ENCODE measurements around the gene BMP8A.
"Not testable (repeated sequence)": the region's sequence is repeated elsewhere in the genome, so short reads cannot be mapped to it uniquely, and the experiment has no call there.

BMP8A gene

GRCh38 chr1:39509360-39510009 is 18.0 kb downstream of the BMP8A start:
- Histone ChIP-seq H3K4me1 (ENCODE audit: control insufficient read depth, insufficient read depth, low read length) (no peaks in the 10 kb centered on the region), H3K36me3 (ENCODE audit: control insufficient read depth in 2 of 2, insufficient read depth in 1 of 2, low read length in 2 of 2) (no peaks in the 10 kb centered on the region), H3K27ac (ENCODE audit: extremely low read depth, low read depth, low read length) (no peak overlapping the region), H3K9me3 (ENCODE audit: control insufficient read depth, insufficient read depth, low read depth, low read length) (no peaks in the 10 kb centered on the region), H3K4me3 (ENCODE audit: low read depth, low read length) (no peak overlapping the region)
- CTCF ChIA-PET = no interaction called here
- TF ChIP-seq ZBTB20 (tag by site-specific recombination; IDR thresholded peaks at IDR 0.05) (no peak), ZSCAN30 (tag by site-specific recombination; IDR thresholded peaks at IDR 0.05) (no peak), ZNF843 (tag by site-specific recombination; IDR thresholded peaks at IDR 0.05) (no peak), ZNF560 (tag by site-specific recombination; IDR thresholded peaks at IDR 0.05; ENCODE audit: borderline replicate concordance) (no peak), GLIS2 (tag by site-specific recombination; IDR thresholded peaks at IDR 0.05) (no peak), ZNF561 (tag by site-specific recombination; IDR thresholded peaks at IDR 0.05; ENCODE audit: borderline replicate concordance) (no peak), ZNF585B (tag by site-specific recombination; IDR thresholded peaks at IDR 0.05) (no peak), ZNF488 (tag by site-specific recombination; IDR thresholded peaks at IDR 0.05) (no peak), ZNF777 (tag by site-specific recombination; IDR thresholded peaks at IDR 0.05; ENCODE audit: borderline replicate concordance) (no peak), ZNF398 (tag by site-specific recombination; IDR thresholded peaks at IDR 0.05) (no peak), ZNF558 (tag by site-specific recombination; IDR thresholded peaks at IDR 0.05) (no peak), ZNF221 (tag by site-specific recombination; IDR thresholded peaks at IDR 0.05; ENCODE audit: borderline replicate concordance) (no peak)
- POLR2A ChIA-PET = no interaction called here

- H3K27ac ChIP-seq (ENCODE audit: extremely low read depth, low read depth, low read length); H3K36me3 ChIP-seq (ENCODE audit: control insufficient read depth in 2 of 2, insufficient read depth in 1 of 2, low read length in 2 of 2); POLR2A ChIA-PET; H3K4me1 ChIP-seq (ENCODE audit: control insufficient read depth, insufficient read depth, low read length); H3K4me3 ChIP-seq (ENCODE audit: low read depth, low read length); H3K9me3 ChIP-seq (ENCODE audit: control insufficient read depth, insufficient read depth, low read depth, low read length): not testable (repeated sequence)
- CTCF ChIA-PET = interaction anchor here (0.6 kb wide), 1 partner anchor 24 kb away, joined by 3 read pairs; no protein-coding TSS in a partner anchor
Observed at GRCh38 chr1:39510570-39511186, 19.2 kb downstream of the BMP8A start.

- H3K9me3 ChIP-seq (ENCODE audit: control insufficient read depth, insufficient read depth, low read depth, low read length); H3K4me1 ChIP-seq (ENCODE audit: control insufficient read depth, insufficient read depth, low read length); CTCF ChIA-PET; H3K36me3 ChIP-seq (ENCODE audit: control insufficient read depth in 2 of 2, insufficient read depth in 1 of 2, low read length in 2 of 2); H3K4me3 ChIP-seq (ENCODE audit: low read depth, low read length); H3K27ac ChIP-seq (ENCODE audit: extremely low read depth, low read depth, low read length); POLR2A ChIA-PET: not testable (repeated sequence)
Observed at GRCh38 chr1:39511477-39511876, 20.0 kb downstream of the BMP8A start.

GRCh38 chr1:39512234-39512847 is 20.9 kb downstream of the BMP8A start:
- H3K27ac ChIP-seq (ENCODE audit: extremely low read depth, low read depth, low read length); H3K36me3 ChIP-seq (ENCODE audit: control insufficient read depth in 2 of 2, insufficient read depth in 1 of 2, low read length in 2 of 2); H3K4me3 ChIP-seq (ENCODE audit: low read depth, low read length); CTCF ChIA-PET; POLR2A ChIA-PET; H3K9me3 ChIP-seq (ENCODE audit: control insufficient read depth, insufficient read depth, low read depth, low read length); H3K4me1 ChIP-seq (ENCODE audit: control insufficient read depth, insufficient read depth, low read length): not testable (repeated sequence)

- H3K27ac ChIP-seq (ENCODE audit: extremely low read depth, low read depth, low read length); H3K4me3 ChIP-seq (ENCODE audit: low read depth, low read length); CTCF ChIA-PET; POLR2A ChIA-PET; H3K4me1 ChIP-seq (ENCODE audit: control insufficient read depth, insufficient read depth, low read length); H3K9me3 ChIP-seq (ENCODE audit: control insufficient read depth, insufficient read depth, low read depth, low read length); H3K36me3 ChIP-seq (ENCODE audit: control insufficient read depth in 2 of 2, insufficient read depth in 1 of 2, low read length in 2 of 2): not testable (repeated sequence)
Observed at GRCh38 chr1:39514710-39515124, 23.3 kb downstream of the BMP8A start.

- H3K9me3 ChIP-seq (ENCODE audit: control insufficient read depth, insufficient read depth, low read depth, low read length); POLR2A ChIA-PET; H3K27ac ChIP-seq (ENCODE audit: extremely low read depth, low read depth, low read length); H3K4me1 ChIP-seq (ENCODE audit: control insufficient read depth, insufficient read depth, low read length); H3K36me3 ChIP-seq (ENCODE audit: control insufficient read depth in 2 of 2, insufficient read depth in 1 of 2, low read length in 2 of 2); CTCF ChIA-PET: not testable (repeated sequence)
- H3K4me3 ChIP-seq (ENCODE audit: low read depth, low read length) = peak overlapping the region; percentile 15; the same call in 1 of the 2 replicates
Observed at GRCh38 chr1:39515131-39516086, 24.0 kb downstream of the BMP8A start.

Data from HEK293 (cell line).